Measurements from ENCODE around the gene GALNTL6. TPM values are rescaled to one million over a fixed set of nuclear protein-coding genes. Genes with fewer than 3 reads are reported as not detected.

Gene GALNTL6
- total RNA-seq, 1 donor = not detected

- TF ChIP-seq CTCF (IDR thresholded peaks at IDR 0.05; ENCODE audit: insufficient read depth, low read length) = no peak
- no peak overlapping the region for H3K4me3 ChIP-seq (ENCODE audit: low read depth, low read length)
- no peak for DNase-seq (ENCODE audit: low read depth)
Observed at GRCh38 chr4:172129593-172129992, 316.4 kb downstream of the GALNTL6 start.

- TF ChIP-seq CTCF (IDR thresholded peaks at IDR 0.05; ENCODE audit: insufficient read depth, low read length) = no peak
- no peak for DNase-seq (ENCODE audit: low read depth)
Observed at GRCh38 chr4:172134521-172134920, 321.3 kb downstream of the GALNTL6 start.

GRCh38 chr4:172141025-172141424 lies 327.8 kb downstream of the GALNTL6 start:
- no peak overlapping the region for H3K4me3 ChIP-seq (ENCODE audit: low read depth, low read length)
- TF ChIP-seq CTCF (IDR thresholded peaks at IDR 0.05; ENCODE audit: insufficient read depth, low read length) = no peak
- no peak for DNase-seq (ENCODE audit: low read depth)

More at GRCh38 chr4:172134521-172134920, 321.3 kb downstream of the GALNTL6 start:
- H3K4me3 ChIP-seq (ENCODE audit: low read depth, low read length) = no peak overlapping the region

GRCh38 chr4:172142281-172142741 lies 329.1 kb downstream of the GALNTL6 start:
- no peak overlapping the region for H3K4me3 ChIP-seq (ENCODE audit: low read depth, low read length)
- peak; percentile 0 for DNase-seq (ENCODE audit: low read depth)
- no peak for TF ChIP-seq CTCF (IDR thresholded peaks at IDR 0.05; ENCODE audit: insufficient read depth, low read length)

- no peak for TF ChIP-seq CTCF (IDR thresholded peaks at IDR 0.05; ENCODE audit: insufficient read depth, low read length)
- DNase-seq (ENCODE audit: low read depth) = no peak
- no peak overlapping the region for H3K4me3 ChIP-seq (ENCODE audit: low read depth, low read length)
Observed at GRCh38 chr4:172143605-172144314, 330.6 kb downstream of the GALNTL6 start.

- no peak overlapping the region for H3K4me3 ChIP-seq (ENCODE audit: low read depth, low read length)
- no peak for TF ChIP-seq CTCF (IDR thresholded peaks at IDR 0.05; ENCODE audit: insufficient read depth, low read length)
- DNase-seq (ENCODE audit: low read depth) = peak; percentile 9
Observed at GRCh38 chr4:172147687-172148086, 334.5 kb downstream of the GALNTL6 start.

- DNase-seq (ENCODE audit: low read depth) = no peak
Observed at GRCh38 chr4:172149329-172149728, 336.1 kb downstream of the GALNTL6 start.

More at GRCh38 chr4:172149329-172149728, 336.1 kb downstream of the GALNTL6 start:
- no peak for TF ChIP-seq CTCF (IDR thresholded peaks at IDR 0.05; ENCODE audit: insufficient read depth, low read length)
- H3K4me3 ChIP-seq (ENCODE audit: low read depth, low read length) = no peak overlapping the region
